Measurements from ENCODE around the gene PADI1. TPM values are rescaled to one million over a fixed set of nuclear protein-coding genes. Genes with fewer than 3 reads are reported as not detected.

Gene PADI1
- total RNA-seq, 1 experiment from 2014 or later, result 0.37 TPM

GRCh38 chr1:17158961-17159360 lies 46.0 kb upstream of the PADI1 start:
- no peak overlapping the region for H2AFZ ChIP-seq (ENCODE audit: low read depth, low read length, poor library complexity, severe bottlenecking)
- ChIA-PET POLR2A (no interaction called here), RAD21 (ENCODE audit: low non-redundant PET in 1 of 2, low total read pairs in 2 of 2, uncharacterized antibody in 2 of 2, unreplicated experiment in 2 of 2) (no interaction called here), CTCF (no interaction called here)
- no peaks in the 10 kb centered on the region for H3K79me2 ChIP-seq (ENCODE audit: insufficient read depth, low read length)
- intact Hi-C loops (cut with micrococcal nuclease), result no loop called here
- BruUV-seq (replicated peaks), result no TSS peak
- H3K36me3 ChIP-seq (ENCODE audit: control insufficient read depth in 1 of 2, insufficient read depth in 2 of 2, low read length in 2 of 2), result no peaks in the 10 kb centered on the region
- no peaks in the 10 kb centered on the region for H3K27me3 ChIP-seq (ENCODE audit: insufficient read depth, low read length)
- H3K9ac ChIP-seq (ENCODE audit: low read length), result no peak overlapping the region
- DNase-seq (ENCODE audit: low read depth, low spot score), result no peak
- no peaks in the 10 kb centered on the region for H4K20me1 ChIP-seq (ENCODE audit: insufficient read depth)
- no peak overlapping the region for H3K4me3 ChIP-seq (replicated peaks in 1 of 2; ENCODE audit: low read depth in 1 of 2, low read length in 2 of 2)
- no peaks in the 10 kb centered on the region for H3K9me2 ChIP-seq (ENCODE audit: insufficient read depth)
- peaks cover 0 to 5% of the 10 kb centered on the region in 2 experiments; a peak in 2 of 4 replicates for H3K4me1 ChIP-seq (ENCODE audit: control insufficient read depth in 1 of 2, insufficient read depth in 2 of 2, low read length in 2 of 2)
- H3K27ac ChIP-seq (ENCODE audit: low read depth, low read length), result no peak overlapping the region
- no peak for ATAC-seq
- H3K9me3 ChIP-seq (ENCODE audit: control insufficient read depth in 1 of 2, insufficient read depth in 1 of 2, low read depth in 1 of 2, low read length in 2 of 2), result peaks cover 0 to 11% of the 10 kb centered on the region in 2 experiments; a peak in 1 of 4 replicates
- TF ChIP-seq FOSL1 (IDR thresholded peaks at IDR 0.05; ENCODE audit: low read depth), result no peak
- no peak for TF ChIP-seq YY1 (IDR thresholded peaks at IDR 0.05; ENCODE audit: extremely low read depth, insufficient replicate concordance, low read depth, low read length)
- TF ChIP-seq REST (IDR thresholded peaks at IDR 0.05; ENCODE audit: low read depth), result no peak
- TF ChIP-seq SP1 (IDR thresholded peaks at IDR 0.05; ENCODE audit: low read depth), result no peak
- no peak for TF ChIP-seq EZH2phosphoT487 (IDR thresholded peaks at IDR 0.05; ENCODE audit: borderline replicate concordance)
- TF ChIP-seq POLR2A (IDR thresholded peaks at IDR 0.05; ENCODE audit: borderline replicate concordance, extremely low read depth, insufficient read depth, insufficient read length), result no peak
- TF ChIP-seq CTCF (IDR thresholded peaks at IDR 0.05 in 2 of 3, conservative IDR thresholded peaks at IDR 0.05 in 1 of 3; ENCODE audit: borderline replicate concordance in 1 of 3, insufficient read depth in 1 of 3, low read depth in 2 of 3, low read length in 2 of 3), result no peak
- no peak for TF ChIP-seq JUND (IDR thresholded peaks at IDR 0.05)
- TF ChIP-seq CBX3 (IDR thresholded peaks at IDR 0.05; ENCODE audit: low read depth), result no peak
- no peak for TF ChIP-seq SIN3A (IDR thresholded peaks at IDR 0.05; ENCODE audit: low read depth)
- TF ChIP-seq POLR2AphosphoS5 (IDR thresholded peaks at IDR 0.05; ENCODE audit: low read depth, low read length), result no peak
- no peak for TF ChIP-seq MAX (IDR thresholded peaks at IDR 0.05)
- no peak overlapping the region for H3K4me2 ChIP-seq (ENCODE audit: low read length)
